ENCODE data around the gene PRADC1.

PRADC1 gene

DNA sequence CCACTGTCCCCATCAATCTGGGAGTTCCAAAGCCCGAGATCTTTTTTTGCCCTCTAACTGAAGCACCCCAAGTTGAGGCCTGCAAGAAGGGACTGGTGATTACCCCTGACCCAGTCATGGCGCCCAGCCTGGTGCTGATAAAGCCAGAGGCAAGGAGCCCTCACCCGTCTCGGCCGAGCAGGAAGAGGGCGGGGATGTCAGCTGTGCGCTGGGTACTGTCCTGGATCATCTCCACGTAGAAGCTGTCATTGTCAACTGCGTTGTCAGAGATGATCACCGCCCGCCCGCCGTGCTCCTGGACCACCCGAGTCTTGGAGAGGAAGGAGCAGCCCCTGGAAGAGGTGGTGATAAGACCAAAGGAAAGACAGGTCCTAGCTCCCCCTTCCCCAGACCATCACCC lies 4.4 kb downstream of the PRADC1 start:
- H3K9me3 ChIP-seq = no peaks in the 10 kb centered on the region
- H3K36me3 ChIP-seq = peaks cover 21% of the 10 kb centered on the region
- peaks cover 8 to 9% of the 10 kb centered on the region in 2 experiments for H3K4me1 ChIP-seq (ENCODE audit: control insufficient read depth in 1 of 2, insufficient read depth in 1 of 2, low read depth in 1 of 2, low read length in 1 of 2)
- H3K27me3 ChIP-seq = no peaks in the 10 kb centered on the region
- TF ChIP-seq, protein P1, sequence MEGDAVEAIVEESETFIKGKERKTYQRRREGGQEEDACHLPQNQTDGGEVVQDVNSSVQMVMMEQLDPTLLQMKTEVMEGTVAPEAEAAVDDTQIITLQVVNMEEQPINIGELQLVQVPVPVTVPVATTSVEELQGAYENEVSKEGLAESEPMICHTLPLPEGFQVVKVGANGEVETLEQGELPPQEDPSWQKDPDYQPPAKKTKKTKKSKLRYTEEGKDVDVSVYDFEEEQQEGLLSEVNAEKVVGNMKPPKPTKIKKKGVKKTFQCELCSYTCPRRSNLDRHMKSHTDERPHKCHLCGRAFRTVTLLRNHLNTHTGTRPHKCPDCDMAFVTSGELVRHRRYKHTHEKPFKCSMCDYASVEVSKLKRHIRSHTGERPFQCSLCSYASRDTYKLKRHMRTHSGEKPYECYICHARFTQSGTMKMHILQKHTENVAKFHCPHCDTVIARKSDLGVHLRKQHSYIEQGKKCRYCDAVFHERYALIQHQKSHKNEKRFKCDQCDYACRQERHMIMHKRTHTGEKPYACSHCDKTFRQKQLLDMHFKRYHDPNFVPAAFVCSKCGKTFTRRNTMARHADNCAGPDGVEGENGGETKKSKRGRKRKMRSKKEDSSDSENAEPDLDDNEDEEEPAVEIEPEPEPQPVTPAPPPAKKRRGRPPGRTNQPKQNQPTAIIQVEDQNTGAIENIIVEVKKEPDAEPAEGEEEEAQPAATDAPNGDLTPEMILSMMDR (IDR thresholded peaks at IDR 0.05) = no peak
- no peak overlapping the region for H3K27ac ChIP-seq
- no peak overlapping the region for H3K4me3 ChIP-seq (ENCODE audit: low read depth in 1 of 2, low read length in 1 of 2)

DNA sequence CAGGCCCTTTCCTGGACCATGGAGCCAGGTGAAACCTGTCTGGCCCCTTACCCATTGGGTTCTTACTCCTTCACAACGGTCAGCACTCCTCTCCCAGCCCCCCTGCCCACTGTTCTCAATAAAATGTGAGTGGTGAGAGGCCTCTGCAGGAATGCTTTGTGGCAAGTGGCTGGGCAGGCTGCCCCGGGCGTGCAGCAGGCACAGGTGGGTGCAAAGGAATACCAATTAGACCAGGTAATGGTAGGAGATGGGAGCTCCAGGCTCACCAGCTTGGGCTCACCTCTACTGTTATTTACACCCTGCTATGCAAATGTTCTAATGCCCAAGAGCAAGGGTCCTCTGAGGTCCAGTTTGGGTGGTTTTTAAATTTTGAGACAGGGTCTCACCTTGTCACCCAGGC lies 6.0 kb downstream of the PRADC1 start:
- H3K27me3 ChIP-seq = no peaks in the 10 kb centered on the region
- H3K27ac ChIP-seq = no peak overlapping the region
- no peaks in the 10 kb centered on the region for H3K9me3 ChIP-seq
- no peak overlapping the region for H3K4me3 ChIP-seq (ENCODE audit: low read depth in 1 of 2, low read length in 1 of 2)
- peaks cover 21% of the 10 kb centered on the region for H3K36me3 ChIP-seq
- TF ChIP-seq, protein P1 (IDR thresholded peaks at IDR 0.05) = no peak
- no peaks in the 10 kb centered on the region for H3K4me1 ChIP-seq (ENCODE audit: control insufficient read depth in 1 of 2, insufficient read depth in 1 of 2, low read depth in 1 of 2, low read length in 1 of 2)

- Histone ChIP-seq H3K27ac (no peak overlapping the region), H3K9me3 (no peaks in the 10 kb centered on the region), H3K36me3 (peaks cover 21% of the 10 kb centered on the region), H3K4me3 (ENCODE audit: low read depth in 1 of 2, low read length in 1 of 2) (no peak overlapping the region), H3K4me1 (ENCODE audit: control insufficient read depth in 1 of 2, insufficient read depth in 1 of 2, low read depth in 1 of 2, low read length in 1 of 2) (no peaks in the 10 kb centered on the region), H3K27me3 (no peaks in the 10 kb centered on the region)
- TF ChIP-seq, protein P1 (IDR thresholded peaks at IDR 0.05) = no peak
These were observed 7.3 kb downstream of the PRADC1 start for GRCh38 chr2:73225513-73226360.

GRCh38 chr2:73223821-73224220 lies 9.2 kb downstream of the PRADC1 start:
- H3K27me3 ChIP-seq = no peaks in the 10 kb centered on the region
- no peaks in the 10 kb centered on the region for H3K9me3 ChIP-seq
- no peak overlapping the region for H3K4me3 ChIP-seq (ENCODE audit: low read depth in 1 of 2, low read length in 1 of 2)
- peaks cover 19% of the 10 kb centered on the region for H3K36me3 ChIP-seq
- TF ChIP-seq, protein P1 (IDR thresholded peaks at IDR 0.05) = no peak
- H3K4me1 ChIP-seq (ENCODE audit: control insufficient read depth in 1 of 2, insufficient read depth in 1 of 2, low read depth in 1 of 2, low read length in 1 of 2) = no peaks in the 10 kb centered on the region
- H3K27ac ChIP-seq = no peak overlapping the region

- H3K9me3 ChIP-seq = no peaks in the 10 kb centered on the region
- H3K27me3 ChIP-seq = no peaks in the 10 kb centered on the region
- no peaks in the 10 kb centered on the region for H3K36me3 ChIP-seq
- no peak overlapping the region for H3K27ac ChIP-seq
- H3K4me3 ChIP-seq (ENCODE audit: low read depth in 1 of 2, low read length in 1 of 2) = no peak overlapping the region
- H3K4me1 ChIP-seq (ENCODE audit: control insufficient read depth in 1 of 2, insufficient read depth in 1 of 2, low read depth in 1 of 2, low read length in 1 of 2) = peaks cover 12 to 13% of the 10 kb centered on the region in 2 experiments
- TF ChIP-seq, protein P1 (IDR thresholded peaks at IDR 0.05) = no peak
These were observed 14.7 kb downstream of the PRADC1 start for GRCh38 chr2:73218298-73218697.
